Kasumi-1 (cell line): ENCODE measurements around the gene RCSD1.

Source experiments
- DNase-seq, 2 experiments: peaks; one replicate each; lab custom pipeline; 2025; lab: John Stamatoyannopoulos, UW

Gene RCSD1

GRCh38 chr1:167690053-167690452, 60.0 kb downstream of the RCSD1 start:
- no peak for DNase-seq

- DNase-seq: no peak
Observed at GRCh38 chr1:167693425-167694045, 63.5 kb downstream of the RCSD1 start.

- no peak for DNase-seq
Observed at GRCh38 chr1:167694691-167695090, 64.7 kb downstream of the RCSD1 start.

GRCh38 chr1:167695147-167695546, 65.1 kb downstream of the RCSD1 start:
- DNase-seq: peak in 1 of 2 experiments; percentile 3

DNA sequence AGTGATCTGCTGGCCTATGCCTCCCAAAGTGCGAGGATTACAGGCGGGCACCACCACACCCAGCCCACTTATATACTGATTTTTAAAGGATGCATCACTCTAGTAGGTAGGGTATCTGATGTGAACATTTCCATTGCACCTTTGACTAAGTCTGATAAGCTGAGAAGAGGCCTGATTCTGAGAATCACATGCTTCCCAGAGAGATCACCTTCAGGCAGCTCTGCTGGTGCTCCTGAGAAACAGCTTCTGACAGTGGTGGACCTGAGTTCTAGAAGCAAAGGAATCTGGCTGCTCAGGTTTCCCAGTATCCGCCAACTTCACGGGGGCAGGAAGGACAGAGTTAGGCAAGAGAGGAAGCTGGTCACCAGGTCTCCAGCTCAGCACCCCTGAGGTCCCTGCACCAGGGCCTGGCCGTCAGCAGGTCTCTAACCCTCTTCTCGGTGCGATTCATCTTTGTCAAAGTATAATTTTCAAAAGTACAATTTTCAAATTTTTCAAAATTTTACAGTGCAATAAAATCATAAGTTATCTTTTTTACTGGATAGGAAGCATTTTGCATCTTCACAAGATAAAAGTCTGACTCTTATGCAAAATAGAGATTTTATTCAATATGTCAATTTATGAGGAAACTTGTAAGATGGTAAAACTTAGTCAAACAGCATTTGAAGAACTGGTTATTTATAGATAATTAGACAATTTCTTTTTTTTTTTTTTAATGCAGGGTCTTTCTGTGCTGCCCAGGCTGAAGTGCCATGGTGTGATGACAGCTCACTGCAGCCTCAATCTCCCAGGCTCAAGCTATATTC, 65.9 kb downstream of the RCSD1 start:
- DNase-seq: no peak

DNA sequence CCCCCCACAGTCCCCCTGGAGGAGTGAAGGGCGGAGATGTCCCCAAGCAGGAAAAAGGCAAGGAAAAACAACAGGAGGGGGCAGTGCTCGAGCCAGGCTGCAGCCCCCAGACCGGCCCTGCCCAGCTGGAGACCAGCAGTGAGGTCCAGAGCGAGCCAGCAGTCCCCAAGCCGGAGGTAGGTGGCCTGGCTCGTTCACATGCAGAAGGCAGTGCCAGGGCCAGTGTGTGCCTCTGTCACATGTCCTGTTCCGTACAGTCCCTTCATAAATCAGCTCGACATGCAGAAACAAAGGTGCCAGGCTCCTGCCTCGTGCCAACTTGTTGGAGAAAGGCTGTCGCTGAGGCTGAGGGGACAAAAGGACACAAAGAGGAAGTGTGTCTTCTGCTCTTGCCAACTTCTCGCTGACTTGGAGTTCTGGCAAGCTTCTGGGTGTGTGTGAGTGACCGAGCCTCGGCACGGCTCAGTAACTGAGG, 67.7 kb downstream of the RCSD1 start:
- no peak for DNase-seq

DNA sequence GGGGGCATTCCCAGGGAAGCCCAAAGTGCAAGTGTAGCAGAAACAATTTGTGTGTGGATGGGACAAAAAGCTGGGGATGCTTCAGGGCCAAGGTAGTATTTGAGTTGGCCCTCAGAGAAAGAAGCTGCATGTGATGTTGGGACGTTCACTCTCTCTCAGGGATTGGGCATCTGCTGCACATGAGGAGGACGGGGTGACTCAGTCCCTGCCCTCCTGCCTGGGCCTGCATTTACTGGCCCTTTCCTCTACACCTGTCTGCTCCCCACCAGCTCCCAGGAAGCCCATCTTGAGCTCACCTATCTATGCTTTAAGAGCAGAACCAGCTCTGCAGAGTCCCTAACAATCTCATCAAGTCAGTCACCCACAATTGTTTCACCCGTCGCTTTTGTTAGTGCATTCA, 68.3 kb downstream of the RCSD1 start:
- no peak for DNase-seq

DNA sequence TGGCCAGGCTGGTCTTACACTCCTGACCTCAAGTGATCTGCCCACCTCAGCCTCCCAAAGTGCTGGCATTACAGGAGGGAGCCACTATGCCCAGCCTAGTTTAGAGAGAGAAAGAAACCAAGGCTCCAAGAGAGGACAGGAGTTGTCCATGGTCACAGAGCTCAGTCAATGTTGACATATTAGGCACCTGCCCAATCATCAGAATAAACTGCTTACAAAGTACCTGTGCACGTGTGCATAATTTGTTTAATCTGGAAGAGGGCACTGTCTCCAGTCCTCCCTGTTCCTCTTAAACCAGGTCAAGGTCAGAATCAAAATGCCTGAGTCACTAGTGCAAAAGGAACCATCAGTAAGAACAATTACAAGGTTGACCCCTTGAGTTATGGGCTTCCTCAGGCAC, 71.5 kb downstream of the RCSD1 start:
- no peak for DNase-seq

GRCh38 chr1:167703557-167703956, 73.5 kb downstream of the RCSD1 start:
- no peak for DNase-seq

DNA sequence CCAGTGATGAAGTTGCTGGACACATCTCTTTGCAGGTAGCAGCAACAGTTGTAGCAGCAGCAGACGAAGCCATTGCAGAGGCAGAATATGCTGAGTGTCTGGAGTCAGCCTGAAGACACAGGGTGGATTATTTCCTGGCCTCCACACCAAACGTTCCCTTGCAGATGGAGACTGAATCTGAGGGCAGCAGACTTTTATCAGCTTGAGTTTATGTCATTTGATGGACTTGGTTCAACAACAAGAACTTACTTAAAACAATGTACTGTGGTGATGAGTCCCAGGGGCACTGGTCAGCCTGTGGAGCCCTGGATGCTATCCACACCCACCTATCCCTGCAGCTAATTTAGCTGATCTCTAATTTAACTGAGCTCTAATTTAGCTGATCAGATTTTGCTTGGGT, 74.7 kb downstream of the RCSD1 start:
- DNase-seq: no peak

DNA sequence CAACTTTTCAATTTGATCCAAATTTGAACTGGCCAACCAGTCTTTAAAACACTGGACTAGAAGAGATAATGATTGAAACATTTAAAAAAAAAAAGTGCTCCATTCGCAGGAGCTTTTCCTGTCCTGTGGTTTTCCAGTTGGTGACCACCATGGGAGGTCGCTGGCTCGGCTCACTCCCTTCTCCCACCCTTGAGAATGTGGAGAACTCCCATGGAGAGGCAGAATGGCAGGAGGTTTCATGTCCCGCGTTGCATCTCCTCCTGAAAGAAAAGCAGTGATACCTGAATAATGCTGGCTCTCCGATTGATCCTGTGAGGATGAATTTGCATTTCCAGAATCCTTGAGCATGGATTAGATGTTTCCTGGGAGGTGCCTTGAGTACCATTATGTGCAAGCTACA, 75.2 kb downstream of the RCSD1 start:
- no peak for DNase-seq

- DNase-seq: no peak
Observed at GRCh38 chr1:167706363-167706762, 76.3 kb downstream of the RCSD1 start.

GRCh38 chr1:167706931-167707877, 77.2 kb downstream of the RCSD1 start:
- no peak for DNase-seq

GRCh38 chr1:167707942-167708341, 77.9 kb downstream of the RCSD1 start:
- DNase-seq: no peak

- DNase-seq: peak; percentile 75 to 82
Observed at GRCh38 chr1:167708940-167709389, 78.9 kb downstream of the RCSD1 start.

- no peak for DNase-seq
Observed at GRCh38 chr1:167710836-167711235, 80.8 kb downstream of the RCSD1 start.

- DNase-seq: no peak
Observed at GRCh38 chr1:167711797-167712196, 81.8 kb downstream of the RCSD1 start.

DNA sequence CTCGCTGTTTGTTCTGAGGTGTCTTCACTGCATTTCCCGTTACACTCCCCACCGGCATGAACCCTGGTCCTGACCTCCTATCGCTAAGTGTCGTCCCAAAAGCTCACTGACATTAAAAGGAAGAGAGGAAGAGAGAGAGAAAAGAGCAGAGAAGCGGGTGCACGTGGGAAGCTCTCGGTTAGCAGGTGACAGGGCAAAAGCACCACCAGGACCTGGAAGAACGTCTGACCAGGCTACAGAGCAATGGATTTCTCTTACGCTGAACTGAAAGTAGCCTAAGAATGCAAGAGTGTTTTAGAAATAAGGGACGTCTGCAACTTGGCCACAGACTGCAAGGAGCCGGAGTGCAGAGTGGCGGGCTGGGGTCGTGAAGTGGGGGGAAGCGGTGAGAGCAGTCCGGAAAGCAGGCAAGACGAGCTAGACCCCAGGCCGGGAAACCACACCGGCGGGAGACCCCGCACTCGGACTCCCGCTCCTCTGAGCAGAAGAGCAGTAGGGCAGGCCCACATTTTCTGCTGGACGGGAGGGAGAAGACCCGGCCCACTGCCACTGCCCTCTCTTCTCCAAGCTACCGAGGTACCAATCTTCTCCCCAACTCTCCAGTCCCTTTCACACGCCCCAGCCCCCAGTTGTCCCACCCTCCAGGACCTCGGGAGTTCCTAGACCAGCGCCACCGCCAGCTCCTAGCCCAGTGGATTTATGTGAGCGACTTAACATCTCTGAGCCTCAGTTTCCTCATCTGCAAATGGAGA, 83.5 kb downstream of the RCSD1 start:
- peak in 1 of 2 experiments; percentile 27 for DNase-seq

GRCh38 chr1:167714098-167714438, 84.0 kb downstream of the RCSD1 start:
- peak in 1 of 2 experiments; percentile 60 for DNase-seq

- peak; percentile 70 to 83 for DNase-seq
Observed at GRCh38 chr1:167714439-167715156, 84.6 kb downstream of the RCSD1 start.
